ENCODE measurements around the gene LCN1.

- TF ChIP-seq CTCF (IDR thresholded peaks at IDR 0.05) (no peak), POLR2A (IDR thresholded peaks at IDR 0.05) (no peak), POLR2AphosphoS5 (IDR thresholded peaks at IDR 0.05) (no peak)
Observed at GRCh38 chr9:135488013-135488330, 33.3 kb upstream of the LCN1 start.
